SJCRH30 (cell line): ENCODE results near the gene ZSWIM5. TPM values are rescaled to one million over a fixed set of nuclear protein-coding genes. Genes with fewer than 3 reads are reported as not detected.
A peak's percentile ranks its signal among the peaks of the same experiment; 100 is the strongest.
"Not testable (repeated sequence)": the region's sequence is repeated elsewhere in the genome, so short reads cannot be mapped to it uniquely, and the experiment has no call there.

Experiments
- DNase-seq, 2 experiments: peaks; one replicate each; pipeline ENCODE4 v3.0.0-alpha.2; 2015 to 2020
- H3K27ac ChIP-seq: fragments of 250-450 bp; sonication (Bioruptor Pico); 2 replicates; pipeline ENCODE4 v1.5.1; 2020; ENCODE audit warnings: mild to moderate bottlenecking, moderate library complexity
- H3K27me3 ChIP-seq: fragments of 250-450 bp; sonication (Bioruptor Pico); 2 replicates; pipeline ENCODE4 v1.5.1; 2020; ENCODE audit warnings: mild to moderate bottlenecking, moderate library complexity
- H3K36me3 ChIP-seq: fragments of 250-450 bp; sonication (Bioruptor Pico); 2 replicates; pipeline ENCODE4 v1.5.1; 2020; ENCODE audit warnings: mild to moderate bottlenecking, moderate library complexity
- H3K4me1 ChIP-seq: fragments of 250-450 bp; sonication (Bioruptor Pico); 2 replicates; pipeline ENCODE4 v1.5.1; 2020; ENCODE audit warnings: mild to moderate bottlenecking, moderate library complexity
- H3K4me3 ChIP-seq: fragments of 250-450 bp; sonication (Bioruptor Pico); 2 replicates; pipeline ENCODE4 v1.5.1; 2020; ENCODE audit warnings: mild to moderate bottlenecking, moderate library complexity
- H3K9me3 ChIP-seq: fragments of 250-450 bp; sonication (Bioruptor Pico); replicated peaks from 2 replicates; pipeline ENCODE4 v1.5.1; 2020; ENCODE audit warnings: mild to moderate bottlenecking, moderate library complexity
- total RNA-seq: library from RNA; depleted of rRNA; stranded (reverse); fragments of >200 nt; shearing (Covaris generic); gene quantifications from 2 replicates; pipeline ENCODE4 v1.2.3, GENCODE V29; 2014; rRNA removed

ZSWIM5 gene
- total RNA-seq = 0.08 and 0.18 TPM in 2 replicates

GRCh38 chr1:45205910-45206721 lies at the start of gene ZSWIM5:
TSS of gene ZSWIM5 (minus strand) at chr1:45206605. CDS start at chr1:45206350, 255 bp downstream.
- H3K4me3 ChIP-seq = peak within 1 kb of the TSS; percentile 72
- H3K9me3 ChIP-seq = peaks cover 3% of the 10 kb centered on the region; the same call in 1 of the 2 replicates
- no peak within 1 kb of the TSS for H3K27ac ChIP-seq
- peaks cover 31% of the 10 kb centered on the region for H3K27me3 ChIP-seq
- no peaks in the 10 kb centered on the region for H3K36me3 ChIP-seq
- H3K4me1 ChIP-seq = no peaks in the 10 kb centered on the region
- DNase-seq = peak; percentile 50 to 62

- Histone ChIP-seq H3K4me3 (no peak overlapping the region), H3K27ac (no peak overlapping the region), H3K9me3 (peaks cover 4% of the 10 kb centered on the region), H3K36me3 (no peaks in the 10 kb centered on the region), H3K4me1 (no peaks in the 10 kb centered on the region), H3K27me3 (no peaks in the 10 kb centered on the region; the same call in 1 of the 2 replicates)
- no peak for DNase-seq
Observed at GRCh38 chr1:45254490-45254889, 48.1 kb upstream of the ZSWIM5 start.

DNA sequence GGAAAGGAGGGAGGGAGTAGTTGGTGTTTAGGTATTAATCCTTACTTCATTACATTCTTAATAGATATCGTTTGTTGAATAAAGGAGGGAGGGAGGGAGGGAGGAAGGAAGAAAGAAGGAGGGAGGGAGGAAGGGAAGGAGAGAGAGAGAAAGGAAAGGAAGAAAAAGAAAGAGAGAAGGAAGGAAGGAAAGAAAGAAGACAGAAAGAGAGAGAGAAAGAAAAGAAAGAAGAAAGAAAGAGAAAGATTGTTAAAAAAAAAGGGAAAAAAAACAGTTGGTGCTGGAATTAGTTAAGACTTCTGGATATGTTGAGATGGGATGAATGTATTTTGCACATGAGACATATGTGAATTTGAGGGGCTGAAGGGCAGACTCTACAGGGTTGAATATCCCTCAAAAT lies 44.1 kb upstream of the ZSWIM5 start:
- no peaks in the 10 kb centered on the region for H3K4me1 ChIP-seq
- no peaks in the 10 kb centered on the region for H3K36me3 ChIP-seq
- H3K4me3 ChIP-seq = no peak overlapping the region
- H3K27me3 ChIP-seq = no peaks in the 10 kb centered on the region; the same call in 1 of the 2 replicates
- H3K27ac ChIP-seq = no peak overlapping the region
- H3K9me3 ChIP-seq = no peaks in the 10 kb centered on the region; the same call in 1 of the 2 replicates
- no peak for DNase-seq

GRCh38 chr1:45248004-45248403 lies 41.6 kb upstream of the ZSWIM5 start:
- H3K4me3 ChIP-seq, H3K27ac ChIP-seq, H3K36me3 ChIP-seq, H3K27me3 ChIP-seq, DNase-seq, H3K4me1 ChIP-seq, H3K9me3 ChIP-seq: not testable (repeated sequence)

DNA sequence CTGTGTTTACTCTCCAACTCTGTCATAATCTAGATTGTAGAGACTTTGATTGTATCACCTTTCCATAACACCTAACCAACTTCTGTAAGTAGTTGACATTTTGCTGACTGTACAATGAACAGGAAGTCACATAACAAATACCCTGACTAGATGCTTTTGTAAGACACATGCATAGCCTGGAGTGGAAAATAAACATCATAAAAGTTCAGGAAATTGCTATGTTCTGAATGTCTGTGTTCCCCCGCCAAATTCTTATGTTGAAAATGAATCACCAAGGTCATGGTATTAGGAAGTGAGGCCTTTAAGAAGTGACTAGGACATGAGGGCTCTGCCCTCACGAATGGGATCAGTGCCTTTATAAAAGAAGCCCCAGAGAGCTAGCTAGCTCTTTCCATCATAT lies 40.4 kb upstream of the ZSWIM5 start:
- no peak for DNase-seq
- Histone ChIP-seq H3K9me3 (no peaks in the 10 kb centered on the region), H3K27me3 (no peaks in the 10 kb centered on the region), H3K4me1 (no peaks in the 10 kb centered on the region), H3K27ac (no peak overlapping the region), H3K36me3 (no peaks in the 10 kb centered on the region), H3K4me3 (no peak overlapping the region)

DNA sequence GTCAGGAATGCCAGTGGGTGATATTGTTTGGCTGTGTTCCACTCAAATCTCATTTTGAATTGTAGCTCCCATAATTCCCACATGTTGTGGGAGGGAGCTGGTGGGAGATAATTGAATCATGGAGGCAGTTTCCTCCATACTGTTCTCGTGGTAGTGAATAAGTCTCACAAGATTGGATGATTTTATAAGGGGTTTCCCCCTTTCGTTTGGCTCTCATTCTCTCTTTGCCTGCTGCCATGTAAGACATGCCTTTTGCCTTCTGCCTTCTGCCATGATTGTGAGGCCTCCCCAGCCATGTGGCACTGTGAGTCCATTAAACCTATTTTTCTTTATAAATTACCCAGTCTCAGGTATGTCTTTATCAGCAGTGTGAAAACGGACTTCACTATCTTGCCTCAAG lies 40.0 kb upstream of the ZSWIM5 start:
- not testable (repeated sequence) for H3K36me3 ChIP-seq, H3K9me3 ChIP-seq, H3K4me3 ChIP-seq, H3K27me3 ChIP-seq, H3K27ac ChIP-seq, DNase-seq, H3K4me1 ChIP-seq

GRCh38 chr1:45244660-45245059 lies 38.3 kb upstream of the ZSWIM5 start:
- no peaks in the 10 kb centered on the region for H3K9me3 ChIP-seq

GRCh38 chr1:45243476-45244343 lies 37.3 kb upstream of the ZSWIM5 start:
- no peaks in the 10 kb centered on the region for H3K9me3 ChIP-seq
- no peak for DNase-seq
- H3K4me3 ChIP-seq = no peak overlapping the region
- H3K27me3 ChIP-seq = no peaks in the 10 kb centered on the region
- no peaks in the 10 kb centered on the region for H3K4me1 ChIP-seq
- H3K36me3 ChIP-seq = no peaks in the 10 kb centered on the region
- H3K27ac ChIP-seq = no peak overlapping the region

More at GRCh38 chr1:45244660-45245059, 38.3 kb upstream of the ZSWIM5 start:
- H3K27me3 ChIP-seq = no peaks in the 10 kb centered on the region
- H3K4me3 ChIP-seq = no peak overlapping the region
- no peak for DNase-seq
- H3K36me3 ChIP-seq = no peaks in the 10 kb centered on the region
- H3K27ac ChIP-seq = no peak overlapping the region
- H3K4me1 ChIP-seq = no peaks in the 10 kb centered on the region

- H3K4me3 ChIP-seq = no peak overlapping the region
- H3K27ac ChIP-seq = no peak overlapping the region
- H3K4me1 ChIP-seq = no peaks in the 10 kb centered on the region
- H3K9me3 ChIP-seq = no peaks in the 10 kb centered on the region
- no peaks in the 10 kb centered on the region for H3K27me3 ChIP-seq
- DNase-seq = no peak
- H3K36me3 ChIP-seq = no peaks in the 10 kb centered on the region
Observed at GRCh38 chr1:45238846-45239245, 32.4 kb upstream of the ZSWIM5 start.

DNA sequence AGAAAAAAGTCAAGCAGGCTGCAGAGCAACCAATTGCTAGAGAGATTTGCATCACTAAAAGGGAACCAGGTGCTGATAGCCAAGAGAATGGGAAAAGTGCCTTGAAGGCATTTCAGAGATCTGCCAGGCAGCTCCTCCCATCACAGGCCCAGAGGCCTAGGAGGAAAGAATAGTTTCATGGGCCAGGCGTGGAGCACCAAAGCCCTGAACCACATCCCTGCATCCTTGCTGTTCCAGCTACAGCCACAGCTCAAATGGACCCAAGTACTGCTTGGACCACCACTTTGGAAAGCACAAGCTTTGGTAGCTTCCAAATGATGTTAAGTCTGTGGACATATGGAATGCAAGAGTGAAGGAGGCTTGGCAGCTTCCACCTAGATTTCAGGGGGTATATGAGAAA lies 29.7 kb upstream of the ZSWIM5 start:
- Histone ChIP-seq H3K36me3 (no peaks in the 10 kb centered on the region), H3K4me3 (no peak overlapping the region), H3K9me3 (no peaks in the 10 kb centered on the region), H3K27me3 (no peaks in the 10 kb centered on the region), H3K27ac (no peak overlapping the region), H3K4me1 (no peaks in the 10 kb centered on the region)
- DNase-seq = no peak

DNA sequence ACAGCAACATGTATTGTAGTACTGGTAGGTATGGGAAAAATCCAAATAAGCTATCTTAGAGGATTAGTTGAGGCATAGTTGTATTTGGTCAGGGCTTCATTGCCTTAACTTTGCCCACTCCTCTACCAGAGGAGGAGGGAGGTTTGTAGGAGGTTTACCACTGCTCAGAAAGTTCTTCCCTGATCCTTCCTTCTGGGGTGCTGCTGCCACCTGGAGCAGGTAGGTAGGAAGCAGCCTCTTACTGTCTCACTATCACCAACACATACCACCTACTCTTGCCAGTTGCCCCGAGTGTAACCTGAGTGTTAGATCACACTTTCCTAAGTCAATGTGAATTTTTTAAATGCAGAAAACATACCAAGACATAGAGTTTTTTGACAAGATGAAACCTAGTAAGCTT lies 24.1 kb upstream of the ZSWIM5 start:
- no peak overlapping the region for H3K27ac ChIP-seq
- no peak overlapping the region for H3K4me3 ChIP-seq
- H3K36me3 ChIP-seq = no peaks in the 10 kb centered on the region
- H3K27me3 ChIP-seq = 0 out of 2 replicates have a peak, but pooled peaks cover 6% of the 10 kb centered on the region
- no peak for DNase-seq
- H3K9me3 ChIP-seq = no peaks in the 10 kb centered on the region
- H3K4me1 ChIP-seq = no peaks in the 10 kb centered on the region

DNA sequence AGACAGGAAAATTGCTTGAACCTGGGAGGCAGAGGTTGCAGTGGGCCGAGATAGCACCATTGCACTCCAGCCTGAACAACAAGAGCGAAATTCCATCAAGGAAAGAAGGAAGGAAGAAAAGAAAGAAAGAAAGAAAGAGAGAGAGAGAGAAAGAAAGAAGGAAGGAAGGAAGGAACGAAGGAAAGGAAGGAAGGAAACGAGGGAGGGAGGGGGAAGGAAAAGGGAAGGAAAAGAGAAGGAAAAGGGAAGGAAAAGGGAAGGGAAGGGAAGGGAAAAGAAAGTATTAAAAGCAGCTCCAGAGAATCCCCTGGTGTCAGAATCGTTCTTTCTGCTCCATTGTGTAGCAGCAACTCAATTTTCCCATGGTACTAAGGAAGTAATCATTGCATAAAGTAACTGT lies 19.2 kb upstream of the ZSWIM5 start:
- DNase-seq = no peak
- no peaks in the 10 kb centered on the region for H3K36me3 ChIP-seq
- H3K4me1 ChIP-seq = no peaks in the 10 kb centered on the region
- H3K9me3 ChIP-seq = no peaks in the 10 kb centered on the region
- no peak overlapping the region for H3K4me3 ChIP-seq
- H3K27me3 ChIP-seq = 0 out of 2 replicates have a peak, but pooled peaks cover 6% of the 10 kb centered on the region
- H3K27ac ChIP-seq = no peak overlapping the region

- H3K27ac ChIP-seq, H3K9me3 ChIP-seq, H3K4me3 ChIP-seq, DNase-seq, H3K27me3 ChIP-seq, H3K4me1 ChIP-seq, H3K36me3 ChIP-seq: not testable (repeated sequence)
Observed at GRCh38 chr1:45223710-45224109, 17.3 kb upstream of the ZSWIM5 start.

GRCh38 chr1:45221716-45222115 lies 15.3 kb upstream of the ZSWIM5 start:
- H3K9me3 ChIP-seq = no peaks in the 10 kb centered on the region
- H3K4me3 ChIP-seq = no peak overlapping the region
- 0 out of 2 replicates have a peak, but pooled peaks cover 3% of the 10 kb centered on the region for H3K27me3 ChIP-seq
- H3K27ac ChIP-seq = no peak overlapping the region
- H3K4me1 ChIP-seq = no peaks in the 10 kb centered on the region
- DNase-seq = no peak
- H3K36me3 ChIP-seq = no peaks in the 10 kb centered on the region

- no peaks in the 10 kb centered on the region for H3K36me3 ChIP-seq
- H3K27ac ChIP-seq = no peak overlapping the region
- no peaks in the 10 kb centered on the region for H3K4me1 ChIP-seq
- no peak overlapping the region for H3K4me3 ChIP-seq
- H3K27me3 ChIP-seq = 0 out of 2 replicates have a peak, but pooled peaks cover 3% of the 10 kb centered on the region
- no peak for DNase-seq
- H3K9me3 ChIP-seq = no peaks in the 10 kb centered on the region
Observed at GRCh38 chr1:45216861-45217260, 10.5 kb upstream of the ZSWIM5 start.
